Transverse colon (tissue), 4 donors: ENCODE results near the gene EIF4G2. TPM values are rescaled to one million over a fixed set of nuclear protein-coding genes. Genes with fewer than 3 reads are reported as not detected.

Experiments used
- DNase-seq: peaks from one replicate; pipeline ENCODE4 v3.0.0-alpha.2; 2019
- H3K27ac ChIP-seq, 4 donors: fragments of 200-600 bp; sonication (generic); 2 replicates each; pipeline ENCODE4 v1.5.1; 2016 to 2018; ENCODE audit warnings: inconsistent platforms in 4 of 4
- H3K27me3 ChIP-seq: fragments of 200-600 bp; sonication (generic); 2 replicates; pipeline ENCODE4 v1.5.1; 2017; ENCODE audit warnings: inconsistent platforms
- H3K36me3 ChIP-seq, 4 donors: fragments of 200-600 bp; sonication (generic); 2 replicates each; pipeline ENCODE4 v1.5.1; 2017 to 2019; ENCODE audit warnings: inconsistent platforms in 4 of 4
- H3K4me1 ChIP-seq, 4 donors: fragments of 200-600 bp; sonication (generic); 2 replicates each; pipeline ENCODE4 v1.5.1; 2017 to 2020; ENCODE audit warnings: inconsistent platforms in 4 of 4
- H3K4me3 ChIP-seq, 4 donors: fragments of 200-600 bp; sonication (generic); 1 replicate in 1 of 4; 2 replicates in 3 of 4; pipeline versions ENCODE4 v1.5.1 to v1.6.1; 2017 to 2019; ENCODE audit warnings: inconsistent platforms in 4 of 4
- H3K9me3 ChIP-seq, 2 donors: fragments of 200-600 bp; sonication (generic); 2 replicates each; pipeline ENCODE4 v1.5.1; 2017 to 2019; ENCODE audit warnings: inconsistent platforms in 2 of 2
- EP300 ChIP-seq: sonication (generic); formaldehyde crosslinking; IDR thresholded peaks from one replicate; pipeline ENCODE4 v1.6.1; 2017; ENCODE audit warnings: antibody characterized with exemption, low read depth
- POLR2A ChIP-seq: fragments of 450-650 bp; IDR thresholded peaks from one replicate; pipeline ENCODE4 v1.6.1; 2016; ENCODE audit warnings: antibody characterized with exemption, mild to moderate bottlenecking, moderate library complexity
- POLR2AphosphoS5 ChIP-seq, 3 donors: sonication (generic); formaldehyde crosslinking; IDR thresholded peaks; one replicate each; pipeline ENCODE4 v1.6.1; 2016; ENCODE audit warnings: antibody characterized with exemption in 3 of 3
- WGBS, 2 donors: methylation state at CpG; one replicate each; pipeline ENCODE4 v1.1.5; 2018; ENCODE audit warnings: low coverage in 1 of 2; 5-methylcytosine and 5-hydroxymethylcytosine counted together
- in situ Hi-C, 4 donors: fragments of 200-750 bp; cut with MboI; loops; one replicate each; pipeline versions ENCODE4 v1.15.0 to v1.15.1; 2017; ENCODE audit warnings: low sequenced_read_pairs in 3 of 4, low pct_ligation_motif_present in 1 of 4, low pct_unique_long_range_greater_than_20kb in 1 of 4
- intact Hi-C: fragments of 100-400 bp; cut with DNase I; formaldehyde crosslinking; loops from one replicate; pipeline ENCODE4 v1.15.1; 2023; ENCODE audit warnings: low total_unique reads
- total RNA-seq, 4 donors: library from RNA; depleted of rRNA; stranded (reverse); fragments of >200 nt; gene quantifications; one replicate each; pipeline ENCODE4 v1.1.0, GENCODE V29; 2016
- TF ChIP-seq, protein P1 (sequence below), 5 experiments: fragments of 200-600 bp in 3 of 5; fragments of 450-650 bp in 2 of 5; sonication (generic) in 3 of 5; IDR thresholded peaks; 1 replicate in 2 of 5; 2 replicates in 3 of 5; pipeline ENCODE4 v1.5.1; 2016 to 2017; ENCODE audit warnings: antibody characterized with exemption in 5 of 5, inconsistent platforms in 3 of 5, mild to moderate bottlenecking in 2 of 5, moderate library complexity in 1 of 5

The EIF4G2 gene
- total RNA-seq, result 100 to 1,000 TPM; 357 to 482 (median 444) TPM

DNA sequence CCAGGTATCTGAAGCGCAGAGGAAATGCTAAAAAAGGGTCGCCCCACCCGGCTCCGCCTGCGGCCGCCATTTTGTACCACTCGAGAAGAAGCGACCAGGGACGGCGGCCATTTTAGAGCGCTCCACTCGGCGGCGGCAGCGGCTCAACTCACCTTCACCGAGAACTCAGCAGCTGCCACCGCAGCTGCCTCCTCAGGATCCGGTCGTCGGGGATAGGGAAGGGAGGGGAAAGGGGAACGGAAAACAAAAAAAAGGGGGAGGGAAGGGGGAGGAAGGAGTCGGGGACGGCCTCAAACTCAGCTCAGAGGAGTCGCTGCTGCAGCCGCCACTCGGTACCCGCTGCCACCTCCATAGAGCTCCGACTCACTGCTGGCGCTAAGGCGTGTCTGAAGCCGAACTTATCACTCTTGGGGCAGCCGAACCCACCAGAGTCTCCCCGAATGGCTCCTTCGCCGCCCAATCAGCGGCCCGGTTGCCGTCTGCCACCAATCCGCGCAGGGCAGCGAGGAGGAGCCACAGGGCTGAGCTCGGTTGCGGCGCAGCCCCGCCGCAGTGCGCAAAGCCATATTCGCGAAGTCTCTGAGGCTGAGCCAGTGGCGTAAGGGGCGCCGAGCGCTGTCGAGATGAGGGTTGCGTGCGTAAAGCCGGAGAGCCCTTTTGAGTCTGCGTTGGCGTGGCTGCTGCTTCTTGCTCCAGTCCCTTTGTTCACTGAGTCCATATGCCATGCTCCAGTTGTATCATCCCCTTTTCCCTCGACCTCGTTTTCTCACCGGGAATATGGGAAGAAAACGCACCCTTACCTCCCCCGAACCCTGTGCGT, at the start of gene EIF4G2:
Gene EIF4G2 (minus strand): TSS at position 374 of the 820 bp plus-strand sequence.
- WGBS, 2 donors, result 0 to 1% methylated on average over 8 to 53 of the region's 65 CpGs
- H3K4me1 ChIP-seq, result peaks cover 27 to 42% (median 31%) of the 10 kb centered on the region in 4 donors
- in situ Hi-C loops, result loop anchor here in 1 of 4 donors (10.0 kb wide), 1 partner anchor 46 kb away; the partner anchor contains the start of gene ZBED5
- H3K9me3 ChIP-seq, result no peaks in the 10 kb centered on the region
- H3K36me3 ChIP-seq, result peaks cover 0 to 29% (median 15%) of the 10 kb centered on the region in 4 donors
- DNase-seq, result peak; percentile 99
- intact Hi-C loops, result loop anchor here (2.0 kb wide), 2 partner anchors 48 to 122 kb away; no protein-coding TSS in a partner anchor
- TF ChIP-seq POLR2A (peak; percentile 100), POLR2AphosphoS5 (IDR thresholded peaks at IDR 0.05) (peak; percentile 99 to 100 (median 100)), EP300 (no peak)
- TF ChIP-seq, protein P1, sequence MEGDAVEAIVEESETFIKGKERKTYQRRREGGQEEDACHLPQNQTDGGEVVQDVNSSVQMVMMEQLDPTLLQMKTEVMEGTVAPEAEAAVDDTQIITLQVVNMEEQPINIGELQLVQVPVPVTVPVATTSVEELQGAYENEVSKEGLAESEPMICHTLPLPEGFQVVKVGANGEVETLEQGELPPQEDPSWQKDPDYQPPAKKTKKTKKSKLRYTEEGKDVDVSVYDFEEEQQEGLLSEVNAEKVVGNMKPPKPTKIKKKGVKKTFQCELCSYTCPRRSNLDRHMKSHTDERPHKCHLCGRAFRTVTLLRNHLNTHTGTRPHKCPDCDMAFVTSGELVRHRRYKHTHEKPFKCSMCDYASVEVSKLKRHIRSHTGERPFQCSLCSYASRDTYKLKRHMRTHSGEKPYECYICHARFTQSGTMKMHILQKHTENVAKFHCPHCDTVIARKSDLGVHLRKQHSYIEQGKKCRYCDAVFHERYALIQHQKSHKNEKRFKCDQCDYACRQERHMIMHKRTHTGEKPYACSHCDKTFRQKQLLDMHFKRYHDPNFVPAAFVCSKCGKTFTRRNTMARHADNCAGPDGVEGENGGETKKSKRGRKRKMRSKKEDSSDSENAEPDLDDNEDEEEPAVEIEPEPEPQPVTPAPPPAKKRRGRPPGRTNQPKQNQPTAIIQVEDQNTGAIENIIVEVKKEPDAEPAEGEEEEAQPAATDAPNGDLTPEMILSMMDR (IDR thresholded peaks at IDR 0.05), result peak in 1 of 5 experiments; percentile 11
- no peaks in the 10 kb centered on the region for H3K27me3 ChIP-seq
- H3K4me3 ChIP-seq, result peak within 1 kb of the TSS; percentile 84 to 95 (median 91)
- peak within 1 kb of the TSS; percentile 96 to 100 (median 98) for H3K27ac ChIP-seq

DNA sequence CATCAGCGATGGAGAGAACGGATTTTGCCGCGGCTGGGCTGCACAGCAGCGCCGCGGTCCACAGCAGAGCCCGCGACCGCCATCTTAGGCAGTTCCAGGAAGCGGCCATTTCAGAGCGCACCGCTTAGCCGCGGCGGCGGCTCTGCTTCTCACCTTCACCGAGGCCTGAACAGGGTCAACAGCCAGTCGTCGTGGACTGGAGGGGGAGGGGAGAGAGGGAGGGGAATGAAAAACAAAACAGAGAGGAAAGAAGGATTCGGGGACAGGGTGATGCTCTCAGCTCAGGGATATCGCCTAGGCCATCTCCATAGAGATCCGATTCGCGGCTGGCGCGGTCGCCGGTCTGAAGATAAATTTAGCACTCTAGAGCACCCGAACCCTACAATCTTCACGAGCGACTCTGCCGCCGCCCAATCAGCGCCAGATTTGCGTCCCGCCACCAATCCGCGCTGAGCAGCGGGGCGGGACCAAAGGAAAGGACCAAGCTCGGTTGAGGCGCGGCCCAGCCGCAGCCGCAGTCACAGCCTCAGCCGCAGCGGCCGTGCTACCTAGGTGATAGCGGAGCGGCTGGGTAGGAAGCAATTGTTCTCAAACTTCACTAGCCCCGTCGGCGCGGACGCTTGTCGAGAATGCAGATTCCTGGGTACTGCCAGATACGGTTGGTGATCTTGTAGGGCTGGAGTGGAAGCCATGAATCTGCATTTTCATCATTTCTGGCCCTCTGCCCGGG, 49.1 kb upstream of the EIF4G2 start, which contains the start of gene ZBED5:
Gene ZBED5 (minus strand): TSS at position 345 of the 730 bp plus-strand sequence. CDS start 3,108 bp downstream, outside the sequence.
- no peaks in the 10 kb centered on the region for H3K9me3 ChIP-seq
- H3K36me3 ChIP-seq, result peaks cover 0 to 28% (median 13%) of the 10 kb centered on the region in 4 donors
- H3K4me3 ChIP-seq, result peak within 1 kb of the TSS; percentile 70 to 87 (median 79)
- intact Hi-C loops, result loop anchor here (2.0 to 10.0 kb wide), 3 partner anchors 47 to 73 kb away; partner anchors contain the start of gene EIF4G2
- 1% methylated on average over 59 of the region's 59 CpGs; no CpG with 5 or more reads in 1 of the 2 donors for WGBS, 2 donors
- in situ Hi-C loops, result loop anchor here in 1 of 4 donors (10.0 kb wide), 1 partner anchor 53 kb away; the partner anchor contains the start of gene EIF4G2
- H3K27me3 ChIP-seq, result no peaks in the 10 kb centered on the region
- peak; percentile 98 for DNase-seq
- TF ChIP-seq EP300, result no peak
- TF ChIP-seq, protein P1 (IDR thresholded peaks at IDR 0.05), result peak in 4 of 5 experiments; percentile 22 to 47 (median 36)
- peak; percentile 98 to 99 (median 99) for TF ChIP-seq POLR2AphosphoS5 (IDR thresholded peaks at IDR 0.05)
- TF ChIP-seq POLR2A, result peak; percentile 99
- H3K4me1 ChIP-seq, result peaks cover 0 to 42% (median 19%) of the 10 kb centered on the region in 4 donors
- peak within 1 kb of the TSS; percentile 98 to 99 (median 99) for H3K27ac ChIP-seq

DNA sequence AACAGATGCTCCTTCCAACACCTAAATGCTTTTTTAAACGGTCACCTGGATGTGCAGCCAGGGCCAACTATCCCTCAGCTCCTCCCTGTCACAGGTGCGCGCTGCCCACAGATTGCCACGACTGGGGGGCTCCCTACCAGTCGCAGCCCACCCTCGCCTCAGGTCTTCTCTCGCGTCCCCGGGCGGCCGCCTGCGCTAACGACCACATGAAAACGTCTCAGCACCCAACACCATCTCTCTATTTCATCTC, 48.7 kb upstream of the EIF4G2 start:
- in situ Hi-C loops, result loop anchor here in 1 of 4 donors (10.0 kb wide), 1 partner anchor 53 kb away; the partner anchor contains the start of gene EIF4G2
- intact Hi-C loops, result loop anchor here (2.0 to 10.0 kb wide), 2 partner anchors 47 to 49 kb away; partner anchors contain the start of gene EIF4G2
- 0% methylated on average over 14 of the region's 14 CpGs; no CpG with 5 or more reads in 1 of the 2 donors for WGBS, 2 donors

More for the DNA sequence above, 48.7 kb upstream of the EIF4G2 start:
- Histone ChIP-seq H3K4me3 (peak overlapping the region; percentile 70 to 87 (median 79)), H3K9me3 (no peaks in the 10 kb centered on the region), H3K36me3 (peaks cover 0 to 31% (median 15%) of the 10 kb centered on the region in 4 donors), H3K27me3 (no peaks in the 10 kb centered on the region), H3K27ac (peak overlapping the region; percentile 98 to 99 (median 99)), H3K4me1 (peaks cover 0 to 37% (median 17%) of the 10 kb centered on the region in 4 donors)
- TF ChIP-seq EP300 (no peak), POLR2AphosphoS5 (IDR thresholded peaks at IDR 0.05) (no peak), POLR2A (no peak)
- TF ChIP-seq, protein P1 (IDR thresholded peaks at IDR 0.05), result no peak
- no peak for DNase-seq
